Keratinocyte (primary cell): Measurements from ENCODE around the gene ENTHD1. TPM values are rescaled to one million over a fixed set of nuclear protein-coding genes. Genes with fewer than 3 reads are reported as not detected.

ENCODE experiments used
- DNase-seq: peaks from one replicate; pipeline ENCODE4 v3.0.0-alpha.2; 2011; ENCODE audit warnings: low read depth, missing footprints, low spot score
- FAIRE-seq: peaks from 2 replicates; lab custom pipeline; 2011; peaks lifted over from hg19 to GRCh38; lab: Jason Lieb, UNC
- H2AFZ ChIP-seq: 2 replicates; pipeline ENCODE4 v1.6.0; 2012; ENCODE audit warnings: low read length, control low read depth, inconsistent platforms; ENCODE audit not compliant: control insufficient read depth
- H3K27ac ChIP-seq: 2 replicates; pipeline ENCODE4 v1.5.1; 2011; ENCODE audit warnings: low read length; ENCODE audit not compliant: control insufficient read depth, insufficient read depth
- H3K27me3 ChIP-seq: 3 replicates; pipeline ENCODE4 v1.6.0; 2011; ENCODE audit warnings: low read length; ENCODE audit not compliant: control insufficient read depth, insufficient read depth; ENCODE audit errors: extremely low read depth
- H3K36me3 ChIP-seq, 2 experiments: 2 replicates in 1 of 2; 3 replicates in 1 of 2; pipeline ENCODE4 v1.5.1; 2011; ENCODE audit warnings: low read length in 2 of 2, mild to moderate bottlenecking in 1 of 2; ENCODE audit not compliant: control insufficient read depth in 2 of 2, insufficient read depth in 2 of 2; ENCODE audit errors: extremely low read depth in 1 of 2
- H3K4me1 ChIP-seq: 3 replicates; pipeline ENCODE4 v1.5.1; 2011; ENCODE audit warnings: low read length; ENCODE audit not compliant: control insufficient read depth, insufficient read depth; ENCODE audit errors: extremely low read depth
- H3K4me2 ChIP-seq: 3 replicates; pipeline ENCODE4 v1.6.0; 2011; ENCODE audit warnings: low read depth, low read length; ENCODE audit not compliant: control insufficient read depth, insufficient read depth; ENCODE audit errors: extremely low read depth
- H3K4me3 ChIP-seq, 3 experiments: fragments of 200-600 bp in 1 of 3; sonication (generic) in 1 of 3; 2 replicates in 2 of 3; 3 replicates in 1 of 3; pipeline ENCODE4 v1.5.1; 2011 to 2016; ENCODE audit warnings: low read length in 3 of 3, mild to moderate bottlenecking in 3 of 3, control low read depth in 2 of 3, inconsistent platforms in 1 of 3, low read depth in 1 of 3, mixed read lengths in 1 of 3, mixed run types in 1 of 3, moderate library complexity in 1 of 3; ENCODE audit not compliant: control insufficient read depth in 2 of 3, insufficient read depth in 2 of 3; ENCODE audit errors: extremely low read depth in 1 of 3
- H3K79me2 ChIP-seq: 2 replicates; pipeline ENCODE4 v1.6.0; 2012; ENCODE audit warnings: low read length; ENCODE audit not compliant: control insufficient read depth, insufficient read depth
- H3K9ac ChIP-seq: 3 replicates; pipeline ENCODE4 v1.6.0; 2011; ENCODE audit warnings: low read length; ENCODE audit not compliant: control insufficient read depth, insufficient read depth; ENCODE audit errors: extremely low read depth
- H3K9me1 ChIP-seq: 3 replicates; pipeline ENCODE4 v1.6.0; 2011; ENCODE audit warnings: low read length; ENCODE audit not compliant: control insufficient read depth, insufficient read depth; ENCODE audit errors: extremely low read depth
- H3K9me3 ChIP-seq: 2 replicates; pipeline ENCODE4 v1.5.1; 2012; ENCODE audit warnings: low read depth, low read length; ENCODE audit not compliant: control insufficient read depth
- H4K20me1 ChIP-seq: 3 replicates; pipeline ENCODE4 v1.6.0; 2011; ENCODE audit warnings: low read length; ENCODE audit not compliant: control insufficient read depth, insufficient read depth; ENCODE audit errors: extremely low read depth
- CTCF ChIP-seq, 3 experiments: IDR thresholded peaks in 1 of 3; conservative IDR thresholded peaks in 1 of 3; optimal IDR thresholded peaks in 1 of 3; 2 replicates in 2 of 3; 3 replicates in 1 of 3; pipeline versions ENCODE3 to v1.5.1; 2011; ENCODE audit warnings: low read length in 3 of 3, mild to moderate bottlenecking in 3 of 3, moderate library complexity in 2 of 3, control low read depth in 1 of 3, inconsistent platforms in 1 of 3; ENCODE audit not compliant: insufficient read depth in 2 of 3; ENCODE audit errors: extremely low read depth in 1 of 3
- EZH2 ChIP-seq: IDR thresholded peaks from one replicate; pipeline ENCODE4 v1.6.1; 2012; ENCODE audit warnings: inconsistent platforms, mild to moderate bottlenecking, low read length, moderate library complexity
- dilution Hi-C: fragments of 300-500 bp; cut with MboI; formaldehyde crosslinking; loops from one replicate; pipeline ENCODE4 v1.7.0; 2020; ENCODE audit warnings: low sequenced_read_pairs; ENCODE audit not compliant: extremely low pct_ligation_motif_present
- polyA plus RNA-seq, 5 experiments: library from polyadenylated mRNA; depleted of rRNA in 3 of 5; stranded (reverse) in 3 of 5; stranded (forward) in 1 of 5; unstranded in 1 of 5; fragments of >200 nt; gene quantifications; 1 replicate in 1 of 5; 2 replicates in 3 of 5; 3 replicates in 1 of 5; pipeline versions ENCODE4 v1.2.1 to v1.2.3, GENCODE V29; 2011 to 2012; ENCODE audit warnings: missing spikeins in 2 of 5, low read depth in 1 of 5, low replicate concordance in 1 of 5

Gene ENTHD1
- polyA plus RNA-seq, 1 donor (not counting 4 experiments of a cell fraction or from before 2014, with no cell fraction given) = not detected

- H3K4me2 ChIP-seq = no peak overlapping the region
- H3K79me2 ChIP-seq = no peaks in the 10 kb centered on the region
- H3K4me1 ChIP-seq = no peaks in the 10 kb centered on the region
- no peaks in the 10 kb centered on the region for H3K9me1 ChIP-seq
- no peak overlapping the region for H3K27ac ChIP-seq
- no peaks in the 10 kb centered on the region for H4K20me1 ChIP-seq
- H2AFZ ChIP-seq = no peak overlapping the region
- no peaks in the 10 kb centered on the region for H3K9me3 ChIP-seq
- no peak for FAIRE-seq
- H3K9ac ChIP-seq = no peak overlapping the region
- dilution Hi-C loops = no loop called here
- DNase-seq = no peak
- H3K36me3 ChIP-seq = no peaks in the 10 kb centered on the region
- no peak for TF ChIP-seq EZH2
- no peak for TF ChIP-seq CTCF (optimal IDR thresholded peaks at IDR 0.05 in 1 of 3, IDR thresholded peaks at IDR 0.05 in 1 of 3, conservative IDR thresholded peaks at IDR 0.05 in 1 of 3; ENCODE audit: extremely low read depth in 1 of 3, insufficient read depth in 2 of 3, low read length in 3 of 3)
- no peak overlapping the region for H3K4me3 ChIP-seq
- peaks cover 9% of the 10 kb centered on the region for H3K27me3 ChIP-seq
Observed at GRCh38 chr22:39809772-39810557, 83.6 kb downstream of the ENTHD1 start.

- no peak for DNase-seq
- no peaks in the 10 kb centered on the region for H3K9me1 ChIP-seq
- no peaks in the 10 kb centered on the region for H3K36me3 ChIP-seq
- FAIRE-seq = no peak
- H4K20me1 ChIP-seq = no peaks in the 10 kb centered on the region
- no peak overlapping the region for H2AFZ ChIP-seq
- no peak overlapping the region for H3K4me2 ChIP-seq
- TF ChIP-seq CTCF (optimal IDR thresholded peaks at IDR 0.05 in 1 of 3, IDR thresholded peaks at IDR 0.05 in 1 of 3, conservative IDR thresholded peaks at IDR 0.05 in 1 of 3; ENCODE audit: extremely low read depth in 1 of 3, insufficient read depth in 2 of 3, low read length in 3 of 3) (peak; percentile 47 to 78 (median 60)), EZH2 (no peak)
- no peak overlapping the region for H3K4me3 ChIP-seq
- no peak overlapping the region for H3K27ac ChIP-seq
- no peak overlapping the region for H3K9ac ChIP-seq
- dilution Hi-C loops = no loop called here
- H3K27me3 ChIP-seq = peaks cover 9% of the 10 kb centered on the region
- no peaks in the 10 kb centered on the region for H3K9me3 ChIP-seq
- H3K4me1 ChIP-seq = no peaks in the 10 kb centered on the region
- no peaks in the 10 kb centered on the region for H3K79me2 ChIP-seq
Observed at GRCh38 chr22:39808081-39808480, 85.5 kb downstream of the ENTHD1 start.
